Smooth muscle cell (in vitro differentiated cells): ENCODE data around the gene GNA15. TPM values are rescaled to one million over a fixed set of nuclear protein-coding genes. Genes with fewer than 3 reads are reported as not detected.
A peak's percentile ranks its signal among the peaks of the same experiment; 100 is the strongest.

ENCODE experiments used
- DNase-seq: peaks from one replicate; lab custom pipeline; 2025; ENCODE audit not compliant: unreplicated experiment; lab: John Stamatoyannopoulos, UW
- H2AFZ ChIP-seq: fragments of 200-600 bp; sonication (generic); 2 replicates; pipeline ENCODE4 v1.6.0; 2016; ENCODE audit warnings: antibody characterized with exemption, low read depth, mild to moderate bottlenecking
- H3F3A ChIP-seq: fragments of 200-600 bp; sonication (generic); 2 replicates; pipeline ENCODE4 v1.6.0; 2017; ENCODE audit warnings: antibody characterized with exemption, low read depth
- H3K27ac ChIP-seq: fragments of 200-600 bp; sonication (generic); 2 replicates; pipeline ENCODE4 v1.5.1; 2016; ENCODE audit warnings: low read depth, mild to moderate bottlenecking
- H3K27me3 ChIP-seq: fragments of 200-600 bp; sonication (generic); 2 replicates; pipeline ENCODE4 v1.6.1; 2016; ENCODE audit warnings: low read depth, mild to moderate bottlenecking
- H3K36me3 ChIP-seq: fragments of 200-600 bp; sonication (generic); 2 replicates; pipeline ENCODE4 v1.5.1; 2016; ENCODE audit warnings: low read depth
- H3K4me1 ChIP-seq: fragments of 200-600 bp; sonication (generic); 2 replicates; pipeline ENCODE4 v1.5.1; 2016; ENCODE audit warnings: low read depth
- H3K4me2 ChIP-seq: fragments of 200-600 bp; sonication (generic); 2 replicates; pipeline ENCODE4 v1.6.0; 2016; ENCODE audit warnings: mild to moderate bottlenecking
- H3K4me3 ChIP-seq: fragments of 200-600 bp; sonication (generic); 2 replicates; pipeline ENCODE4 v1.5.1; 2016; ENCODE audit warnings: mild to moderate bottlenecking
- H3K79me2 ChIP-seq: fragments of 200-600 bp; sonication (generic); 2 replicates; pipeline ENCODE4 v1.6.0; 2016; ENCODE audit warnings: low read depth, mild to moderate bottlenecking
- H3K9ac ChIP-seq: fragments of 200-600 bp; sonication (generic); 2 replicates; pipeline ENCODE4 v1.6.0; 2016; ENCODE audit warnings: low read depth
- H3K9me3 ChIP-seq: fragments of 200-600 bp; sonication (generic); replicated peaks from 2 replicates; pipeline ENCODE4 v1.5.1; 2016; ENCODE audit warnings: low read depth
- H4K20me1 ChIP-seq: fragments of 200-600 bp; sonication (generic); 2 replicates; pipeline ENCODE4 v1.6.0; 2016; ENCODE audit warnings: low read depth
- CTCF ChIP-seq: fragments of 200-600 bp; sonication (generic); IDR thresholded peaks from 2 replicates; pipeline ENCODE4 v1.5.1; 2017; ENCODE audit warnings: borderline replicate concordance, mild to moderate bottlenecking, antibody characterized with exemption; ENCODE audit not compliant: insufficient read depth, poor library complexity, severe bottlenecking
- WGBS: methylation state at CpG from one replicate; pipeline ENCODE4 v1.1.7; 2016; ENCODE audit warnings: low lambda C conversion rate; 5-methylcytosine and 5-hydroxymethylcytosine counted together
- polyA plus RNA-seq: library from polyadenylated mRNA; unstranded; fragments of >200 nt; fragmentation: Nextera tagmentation; extraction: Ambion mirVana; gene quantifications from 2 replicates; pipeline ENCODE4 v1.2.1, GENCODE V29; 2016
- total RNA-seq: library from RNA; depleted of rRNA; stranded (reverse); fragments of >200 nt; gene quantifications from 2 replicates; pipeline ENCODE4 v1.2.3, GENCODE V29; 2014

The GNA15 gene
- total and polyA plus RNA-seq, 2 experiments from 2014 or later: 1.2 to 1.8 TPM

DNA sequence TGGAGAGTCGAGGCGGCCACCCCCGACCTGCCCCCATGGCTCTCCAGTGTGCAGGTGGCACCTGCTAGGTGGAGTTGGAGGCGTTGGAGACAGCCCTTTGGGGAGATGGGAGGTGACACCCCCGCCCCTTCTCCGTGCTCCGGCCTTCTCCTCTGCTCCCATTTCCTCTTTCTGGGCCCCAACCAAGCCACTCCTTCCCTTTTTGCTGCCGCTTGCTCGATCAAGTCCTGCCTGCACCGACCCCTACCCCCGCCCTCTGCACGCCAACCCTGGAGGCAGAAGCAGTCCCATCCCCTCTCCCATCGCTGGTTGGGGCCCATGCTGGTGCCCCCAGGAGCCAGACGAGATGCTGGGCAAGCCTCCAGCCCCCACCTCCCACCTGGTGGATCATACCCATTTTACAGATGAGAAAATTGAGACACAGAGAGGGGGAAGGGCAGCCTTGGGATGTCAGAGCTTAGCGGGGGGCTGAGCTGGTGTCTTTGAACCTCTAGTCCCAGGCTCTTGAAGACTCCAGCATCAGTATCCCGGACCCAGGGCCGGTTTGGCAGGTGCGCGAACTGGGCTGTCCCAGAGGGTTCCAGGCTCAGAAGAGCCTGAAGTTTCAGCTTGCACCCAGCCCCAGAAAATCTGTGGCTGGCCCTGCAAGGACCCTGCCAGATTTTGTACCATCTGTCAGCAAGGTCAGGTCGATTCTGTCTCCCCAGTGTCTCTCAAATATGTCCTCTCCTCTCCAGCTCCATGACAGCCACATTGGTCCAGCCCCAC lies 10.3 kb downstream of the GNA15 start:
- Histone ChIP-seq H3K4me1 (no peaks in the 10 kb centered on the region), H3K4me3 (no peak overlapping the region), H3K27ac (no peak overlapping the region), H3K27me3 (no peaks in the 10 kb centered on the region), H3K36me3 (no peaks in the 10 kb centered on the region), H3K4me2 (no peak overlapping the region), H3K9ac (no peak overlapping the region), H3K79me2 (no peaks in the 10 kb centered on the region), H3K9me3 (no peaks in the 10 kb centered on the region), H2AFZ (no peak overlapping the region), H4K20me1 (no peaks in the 10 kb centered on the region), H3F3A (no peaks in the 10 kb centered on the region)
- DNase-seq: no peak
- TF ChIP-seq CTCF: no peak
- WGBS: 90% methylated on average over 20 of the region's 20 CpGs

GRCh38 chr19:3146677-3147100 lies 10.9 kb downstream of the GNA15 start:
- Histone ChIP-seq H3K27me3 (no peaks in the 10 kb centered on the region), H3K36me3 (no peaks in the 10 kb centered on the region), H4K20me1 (no peaks in the 10 kb centered on the region), H3F3A (no peaks in the 10 kb centered on the region), H3K4me1 (no peaks in the 10 kb centered on the region), H3K4me3 (no peak overlapping the region), H3K79me2 (no peaks in the 10 kb centered on the region), H3K9me3 (no peaks in the 10 kb centered on the region), H3K27ac (no peak overlapping the region), H3K4me2 (no peak overlapping the region), H3K9ac (no peak overlapping the region), H2AFZ (no peak overlapping the region)
- WGBS: 69% methylated on average over 5 of the region's 5 CpGs
- DNase-seq: no peak
- TF ChIP-seq CTCF: peak; percentile 75

DNA sequence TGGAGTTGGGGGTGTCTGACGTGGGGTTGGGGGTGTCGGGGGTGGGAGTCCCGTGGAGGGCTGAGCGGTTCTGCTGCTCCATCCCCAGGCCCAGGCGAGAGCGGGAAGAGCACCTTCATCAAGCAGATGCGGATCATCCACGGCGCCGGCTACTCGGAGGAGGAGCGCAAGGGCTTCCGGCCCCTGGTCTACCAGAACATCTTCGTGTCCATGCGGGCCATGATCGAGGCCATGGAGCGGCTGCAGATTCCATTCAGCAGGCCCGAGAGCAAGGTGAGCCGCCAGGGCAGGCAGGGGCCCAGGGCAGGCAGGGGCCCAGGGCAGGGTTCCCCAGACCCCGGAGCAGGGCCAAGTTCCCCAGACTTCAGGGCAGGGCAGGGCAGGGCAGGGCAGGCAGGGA lies 12.7 kb downstream of the GNA15 start:
- H3K27me3 ChIP-seq: no peaks in the 10 kb centered on the region
- H3F3A ChIP-seq: no peaks in the 10 kb centered on the region
- no peak overlapping the region for H3K27ac ChIP-seq
- no peak for DNase-seq
- 93% methylated on average over 6 of the region's 20 CpGs for WGBS
- H3K79me2 ChIP-seq: no peaks in the 10 kb centered on the region
- no peak overlapping the region for H3K4me3 ChIP-seq
- H3K36me3 ChIP-seq: no peaks in the 10 kb centered on the region
- H3K4me1 ChIP-seq: no peaks in the 10 kb centered on the region
- no peaks in the 10 kb centered on the region for H4K20me1 ChIP-seq
- H3K4me2 ChIP-seq: no peak overlapping the region
- no peak overlapping the region for H3K9ac ChIP-seq
- TF ChIP-seq CTCF: no peak
- H3K9me3 ChIP-seq: no peaks in the 10 kb centered on the region
- H2AFZ ChIP-seq: no peak overlapping the region

GRCh38 chr19:3149089-3149488 lies 13.3 kb downstream of the GNA15 start:
- WGBS: 92% methylated on average over 6 of the region's 6 CpGs
- no peaks in the 10 kb centered on the region for H3K4me1 ChIP-seq

More at GRCh38 chr19:3149089-3149488, 13.3 kb downstream of the GNA15 start:
- Histone ChIP-seq H3K27me3 (no peaks in the 10 kb centered on the region), H4K20me1 (no peaks in the 10 kb centered on the region), H3K27ac (no peak overlapping the region), H2AFZ (no peak overlapping the region), H3F3A (no peaks in the 10 kb centered on the region), H3K36me3 (no peaks in the 10 kb centered on the region), H3K4me2 (no peak overlapping the region), H3K9me3 (no peaks in the 10 kb centered on the region), H3K9ac (no peak overlapping the region), H3K4me3 (no peak overlapping the region), H3K79me2 (no peaks in the 10 kb centered on the region)
- no peak for DNase-seq
- TF ChIP-seq CTCF: no peak
